Measurements from ENCODE around the gene LY86. TPM values are rescaled to one million over a fixed set of nuclear protein-coding genes. Genes with fewer than 3 reads are reported as not detected.

LY86 gene
- total RNA-seq, 1 donor from 2014 or later, result not detected

- Mint-ChIP-seq H3K36me3 (ENCODE audit: unreplicated experiment) (peaks cover 27% of the 10 kb centered on the region), H3K27ac (ENCODE audit: unreplicated experiment) (no peak overlapping the region), H3K4me1 (ENCODE audit: low read depth, unreplicated experiment) (peaks cover 2% of the 10 kb centered on the region), H3K27me3 (ENCODE audit: unreplicated experiment) (peaks cover 3% of the 10 kb centered on the region), H3K9me3 (ENCODE audit: unreplicated experiment) (no peaks in the 10 kb centered on the region), H3K4me3 (ENCODE audit: unreplicated experiment) (no peak overlapping the region)
- no peak for TF ChIP-seq CTCF (IDR thresholded peaks at IDR 0.05; ENCODE audit: partially characterized antibody, unreplicated experiment)
- DNase-seq, result no peak
Measured at GRCh38 chr6:6580225-6580856, 8.2 kb upstream of the LY86 start.

- Mint-ChIP-seq H3K4me3 (ENCODE audit: unreplicated experiment) (no peak overlapping the region), H3K36me3 (ENCODE audit: unreplicated experiment) (peaks cover 27% of the 10 kb centered on the region), H3K4me1 (ENCODE audit: low read depth, unreplicated experiment) (peaks cover 2% of the 10 kb centered on the region), H3K9me3 (ENCODE audit: unreplicated experiment) (no peaks in the 10 kb centered on the region), H3K27me3 (ENCODE audit: unreplicated experiment) (peaks cover 3% of the 10 kb centered on the region), H3K27ac (ENCODE audit: unreplicated experiment) (peak overlapping the region; percentile 43)
- TF ChIP-seq CTCF (IDR thresholded peaks at IDR 0.05; ENCODE audit: partially characterized antibody, unreplicated experiment), result no peak
- DNase-seq, result no peak
Measured at GRCh38 chr6:6581054-6581453, 7.5 kb upstream of the LY86 start.

GRCh38 chr6:6582131-6582530 lies 6.4 kb upstream of the LY86 start:
- Mint-ChIP-seq H3K9me3 (ENCODE audit: unreplicated experiment) (peaks cover 4% of the 10 kb centered on the region), H3K27ac (ENCODE audit: unreplicated experiment) (no peak overlapping the region), H3K4me3 (ENCODE audit: unreplicated experiment) (no peak overlapping the region), H3K36me3 (ENCODE audit: unreplicated experiment) (peaks cover 24% of the 10 kb centered on the region), H3K4me1 (ENCODE audit: low read depth, unreplicated experiment) (peaks cover 5% of the 10 kb centered on the region), H3K27me3 (ENCODE audit: unreplicated experiment) (peaks cover 3% of the 10 kb centered on the region)
- DNase-seq, result no peak
- no peak for TF ChIP-seq CTCF (IDR thresholded peaks at IDR 0.05; ENCODE audit: partially characterized antibody, unreplicated experiment)

- DNase-seq, result no peak
- peaks cover 12% of the 10 kb centered on the region for H3K4me1 Mint-ChIP-seq (ENCODE audit: low read depth, unreplicated experiment)
- no peak for TF ChIP-seq CTCF (IDR thresholded peaks at IDR 0.05; ENCODE audit: partially characterized antibody, unreplicated experiment)
- peaks cover 7% of the 10 kb centered on the region for H3K9me3 Mint-ChIP-seq (ENCODE audit: unreplicated experiment)
- H3K4me3 Mint-ChIP-seq (ENCODE audit: unreplicated experiment), result no peak overlapping the region
- peaks cover 3% of the 10 kb centered on the region for H3K27me3 Mint-ChIP-seq (ENCODE audit: unreplicated experiment)
- H3K27ac Mint-ChIP-seq (ENCODE audit: unreplicated experiment), result no peak overlapping the region
- H3K36me3 Mint-ChIP-seq (ENCODE audit: unreplicated experiment), result peaks cover 23% of the 10 kb centered on the region
Measured at GRCh38 chr6:6583836-6584235, 4.7 kb upstream of the LY86 start.

- H3K27me3 Mint-ChIP-seq (ENCODE audit: unreplicated experiment), result peaks cover 3% of the 10 kb centered on the region
- H3K27ac Mint-ChIP-seq (ENCODE audit: unreplicated experiment), result no peak overlapping the region
Measured at GRCh38 chr6:6584310-6585002, 4.1 kb upstream of the LY86 start.

More at GRCh38 chr6:6584310-6585002, 4.1 kb upstream of the LY86 start:
- Mint-ChIP-seq H3K9me3 (ENCODE audit: unreplicated experiment) (peaks cover 7% of the 10 kb centered on the region), H3K4me1 (ENCODE audit: low read depth, unreplicated experiment) (peaks cover 12% of the 10 kb centered on the region), H3K36me3 (ENCODE audit: unreplicated experiment) (peaks cover 17% of the 10 kb centered on the region), H3K4me3 (ENCODE audit: unreplicated experiment) (no peak overlapping the region)
- no peak for DNase-seq
- TF ChIP-seq CTCF (IDR thresholded peaks at IDR 0.05; ENCODE audit: partially characterized antibody, unreplicated experiment), result no peak
